Left lung (tissue), 10 donors: ENCODE measurements around the gene HEATR5A. TPM values are rescaled to one million over a fixed set of nuclear protein-coding genes. Genes with fewer than 3 reads are reported as not detected.
"Not testable (repeated sequence)": the region's sequence is repeated elsewhere in the genome, so short reads cannot be mapped to it uniquely, and the experiment has no call there.

Experiments
- ATAC-seq: fragments of 200-7000 bp; cut with Tn5 transposase; one replicate; pipeline ENCODE4 v1.9.1; 2020; ENCODE audit warnings: moderate library complexity
- DNase-seq, 4 donors: peaks; one replicate each; pipeline ENCODE4 v3.0.0-alpha.2; 2013 to 2020
- H3K27ac ChIP-seq, 2 donors: fragments of 200-600 bp; sonication (generic) in 1 of 2; one replicate each; pipeline versions ENCODE4 v1.5.0 to v1.8.0; 2020 to 2021
- H3K27me3 ChIP-seq, 2 donors: fragments of 200-600 bp; sonication (generic) in 1 of 2; one replicate each; pipeline versions ENCODE4 v1.5.0 to v1.8.0; 2020 to 2021
- H3K36me3 ChIP-seq, 2 donors: fragments of 200-600 bp; sonication (generic) in 1 of 2; one replicate each; pipeline versions ENCODE4 v1.5.0 to v1.8.0; 2020 to 2021
- H3K4me1 ChIP-seq, 2 donors: fragments of 200-600 bp; one replicate each; pipeline ENCODE4 v1.8.0; 2021
- H3K4me3 ChIP-seq, 2 donors: fragments of 200-600 bp; sonication (generic) in 1 of 2; one replicate each; pipeline versions ENCODE4 v1.5.0 to v1.8.0; 2020 to 2021; ENCODE audit warnings: mild to moderate bottlenecking in 1 of 2
- H3K9me3 ChIP-seq, 2 donors: fragments of 200-600 bp; sonication (generic) in 1 of 2; one replicate each; pipeline versions ENCODE4 v1.5.0 to v1.8.0; 2020 to 2021
- CTCF ChIP-seq, 2 donors: fragments of 200-600 bp; sonication (generic) in 1 of 2; IDR thresholded peaks; one replicate each; pipeline versions ENCODE4 v1.5.0 to v1.8.0; 2021; ENCODE audit warnings: antibody characterized with exemption in 2 of 2
- intact Hi-C, 2 donors: fragments of 100-400 bp; cut with DNase I; formaldehyde crosslinking; loops; one replicate each; pipeline versions ENCODE4 v1.11.2 to v1.14.2; 2022
- polyA plus RNA-seq, 6 donors: library from polyadenylated mRNA; unstranded; fragments of 120-200 nt; gene quantifications; one replicate each; pipeline ENCODE4 v1.2.1, GENCODE V29; 2013; ENCODE audit not compliant: insufficient read length in 6 of 6
- total RNA-seq, 2 donors: library from RNA; stranded (reverse); fragmentation: NEBNext Ultra II Directional; extraction: Animal tissue kit (Norgen Biotek cat#: 25700); gene quantifications; one replicate each; pipeline ENCODE4 v1.2.1, GENCODE V29; 2021
- donor health status: DM: no; HTN: yes; CAD: no.
- donor health status: DM: no; HTN: no; CAD: no.

Gene HEATR5A
- total and polyA plus RNA-seq, 8 donors: 18.5 to 72.5 (median 21.3) TPM

- H3K27ac ChIP-seq: no peak overlapping the region
- no peaks in the 10 kb centered on the region for H3K9me3 ChIP-seq
- TF ChIP-seq CTCF (IDR thresholded peaks at IDR 0.05): no peak
- intact Hi-C loops: no loop called here
- H3K36me3 ChIP-seq: peaks cover 0 to 13% of the 10 kb centered on the region in 2 donors
- H3K4me3 ChIP-seq: no peak overlapping the region
- ATAC-seq (peak; percentile 59), DNase-seq (no peak)
- no peaks in the 10 kb centered on the region for H3K4me1 ChIP-seq
- no peaks in the 10 kb centered on the region for H3K27me3 ChIP-seq
These were observed 25.4 kb upstream of the HEATR5A start for GRCh38 chr14:31445703-31446102.

- ATAC-seq (no peak), DNase-seq (no peak)
- Histone ChIP-seq H3K4me1 (no peaks in the 10 kb centered on the region), H3K27ac (peak overlapping the region in 1 of 2 donors; percentile 54), H3K36me3 (peaks cover 0 to 2% of the 10 kb centered on the region in 2 donors), H3K9me3 (no peaks in the 10 kb centered on the region), H3K4me3 (no peak overlapping the region), H3K27me3 (no peaks in the 10 kb centered on the region)
- TF ChIP-seq CTCF (IDR thresholded peaks at IDR 0.05): no peak
- intact Hi-C loops: no loop called here
These were observed 21.9 kb upstream of the HEATR5A start for GRCh38 chr14:31442284-31442683.

GRCh38 chr14:31441273-31442111 lies 21.1 kb upstream of the HEATR5A start:
- H3K27me3 ChIP-seq: no peaks in the 10 kb centered on the region
- no peaks in the 10 kb centered on the region for H3K9me3 ChIP-seq
- no peak for TF ChIP-seq CTCF (IDR thresholded peaks at IDR 0.05)
- peak overlapping the region; percentile 42 to 54 for H3K27ac ChIP-seq
- intact Hi-C loops: no loop called here
- no peak for DNase-seq
- no peak overlapping the region for H3K4me3 ChIP-seq
- no peaks in the 10 kb centered on the region for H3K4me1 ChIP-seq
- ATAC-seq: peak; percentile 82
- no peaks in the 10 kb centered on the region for H3K36me3 ChIP-seq

GRCh38 chr14:31440280-31440679 lies 19.9 kb upstream of the HEATR5A start:
- Histone ChIP-seq H3K4me3 (no peak overlapping the region), H3K27me3 (no peaks in the 10 kb centered on the region), H3K4me1 (no peaks in the 10 kb centered on the region), H3K36me3 (no peaks in the 10 kb centered on the region), H3K27ac (no peak overlapping the region), H3K9me3 (no peaks in the 10 kb centered on the region)
- intact Hi-C loops: no loop called here
- no peak for TF ChIP-seq CTCF (IDR thresholded peaks at IDR 0.05)
- DNase-seq: no peak
- ATAC-seq: no peak

GRCh38 chr14:31439561-31439960 lies 19.2 kb upstream of the HEATR5A start:
- intact Hi-C loops: no loop called here
- ATAC-seq (no peak), DNase-seq (no peak)
- TF ChIP-seq CTCF (IDR thresholded peaks at IDR 0.05): no peak
- Histone ChIP-seq H3K4me3 (no peak overlapping the region), H3K27ac (no peak overlapping the region), H3K4me1 (no peaks in the 10 kb centered on the region), H3K36me3 (no peaks in the 10 kb centered on the region), H3K27me3 (no peaks in the 10 kb centered on the region), H3K9me3 (no peaks in the 10 kb centered on the region)

GRCh38 chr14:31437045-31437691 lies 16.8 kb upstream of the HEATR5A start:
- H3K27me3 ChIP-seq, DNase-seq, ATAC-seq, intact Hi-C loops, H3K36me3 ChIP-seq, H3K4me1 ChIP-seq, H3K4me3 ChIP-seq, H3K27ac ChIP-seq, H3K9me3 ChIP-seq: not testable (repeated sequence)
